HUES64 (cell line): ENCODE measurements around the gene AMBP.

Experiments
- H3K27ac ChIP-seq: 2 replicates; pipeline ENCODE4 v1.7.0; 2013; ENCODE audit warnings: low read depth, low read length, inconsistent platforms
- H3K27me3 ChIP-seq: 2 replicates; pipeline ENCODE4 v1.6.1; 2013; ENCODE audit warnings: mild to moderate bottlenecking, low read length; ENCODE audit not compliant: insufficient read depth
- H3K36me3 ChIP-seq: 2 replicates; pipeline ENCODE4 v1.6.1; 2013; ENCODE audit warnings: mild to moderate bottlenecking, low read length; ENCODE audit not compliant: insufficient read depth
- H3K4me1 ChIP-seq: 2 replicates; pipeline ENCODE4 v1.6.1; 2013; ENCODE audit warnings: mild to moderate bottlenecking, low read length, moderate library complexity; ENCODE audit not compliant: insufficient read depth
- H3K4me3 ChIP-seq: 2 replicates; pipeline ENCODE4 v1.5.1; 2013; ENCODE audit warnings: mild to moderate bottlenecking, low read length, moderate library complexity
- H3K9ac ChIP-seq: 2 replicates; pipeline ENCODE4 v1.6.1; 2013; ENCODE audit warnings: mild to moderate bottlenecking, low read depth, low read length
- H3K9me3 ChIP-seq: 2 replicates; pipeline ENCODE4 v1.6.1; 2013; ENCODE audit warnings: low read depth, low read length; ENCODE audit not compliant: insufficient read depth
- WGBS: fragments of 150-250, 120-280 bp; methylation state at CpG from one replicate; pipeline ENCODE4 v1.1.7; 2013; ENCODE audit warnings: missing lambda C conversion rate; 5-methylcytosine and 5-hydroxymethylcytosine counted together

The AMBP gene

GRCh38 chr9:114025760-114026159, 52.3 kb downstream of the AMBP start:
- H3K36me3 ChIP-seq, result peaks cover 35% of the 10 kb centered on the region
- peaks cover 20% of the 10 kb centered on the region; the same call in 1 of the 2 replicates for H3K9me3 ChIP-seq
- no peak overlapping the region for H3K27ac ChIP-seq

DNA sequence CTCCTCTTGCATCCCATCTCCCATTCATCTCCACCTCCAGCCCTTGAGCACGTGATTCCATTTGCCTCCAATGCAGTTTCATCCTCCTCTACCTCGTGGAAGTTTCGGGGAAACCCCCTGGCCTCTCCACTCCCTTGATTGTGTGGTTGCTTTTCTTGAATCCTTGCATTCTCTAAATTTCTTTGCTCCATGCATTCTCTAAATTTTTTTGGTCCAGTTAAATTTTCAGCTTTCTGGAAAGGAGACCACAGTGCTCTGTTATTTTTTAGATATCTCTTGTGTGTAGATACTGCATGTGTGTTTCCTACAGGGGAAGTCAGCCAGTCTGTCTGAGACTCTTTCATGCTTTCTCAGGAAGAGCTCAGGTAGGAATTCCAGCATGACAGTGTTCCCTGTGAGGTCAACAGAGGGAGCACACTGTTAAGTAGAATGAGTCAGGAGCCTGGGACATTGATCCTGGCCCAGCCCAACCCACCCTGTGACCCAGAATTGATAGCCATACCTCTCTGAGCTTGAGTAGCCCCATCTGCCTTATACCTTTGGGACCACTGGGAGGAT, 52.8 kb downstream of the AMBP start:
- H3K4me1 ChIP-seq, result no peaks in the 10 kb centered on the region
- peaks cover 20% of the 10 kb centered on the region; the same call in 1 of the 2 replicates for H3K9me3 ChIP-seq
- 84% methylated on average over 3 of the region's 3 CpGs for WGBS
- no peak overlapping the region for H3K27ac ChIP-seq
- H3K4me3 ChIP-seq, result no peak overlapping the region
- H3K27me3 ChIP-seq, result no peaks in the 10 kb centered on the region
- no peak overlapping the region for H3K9ac ChIP-seq
- H3K36me3 ChIP-seq, result peaks cover 36% of the 10 kb centered on the region

More at GRCh38 chr9:114025760-114026159, 52.3 kb downstream of the AMBP start:
- H3K9ac ChIP-seq, result no peak overlapping the region
- H3K4me1 ChIP-seq, result no peaks in the 10 kb centered on the region
- H3K4me3 ChIP-seq, result no peak overlapping the region
- H3K27me3 ChIP-seq, result no peaks in the 10 kb centered on the region
- 97% methylated on average over 5 of the region's 5 CpGs for WGBS

DNA sequence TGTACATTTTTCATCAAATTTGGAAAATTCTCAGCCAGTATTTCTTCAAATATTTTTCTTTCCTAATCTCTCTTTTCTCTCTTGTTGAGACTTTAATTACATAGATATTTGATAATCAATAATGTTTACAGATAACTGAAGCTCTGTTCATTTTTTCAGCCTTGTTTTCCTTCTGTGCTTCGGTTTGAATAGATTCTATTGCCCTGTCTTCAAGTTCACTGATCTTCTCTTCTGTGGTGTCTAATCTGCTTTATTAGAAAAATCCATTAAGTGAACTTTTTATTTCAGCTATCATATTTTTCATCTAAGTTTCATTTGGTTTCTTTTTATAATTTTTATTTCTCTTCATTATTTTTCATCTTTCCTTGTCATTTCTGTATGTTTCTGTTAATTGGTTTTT, 54.1 kb downstream of the AMBP start:
- 100% methylated on average over 1 of the region's 1 CpG for WGBS
- no peak overlapping the region for H3K4me3 ChIP-seq
- H3K4me1 ChIP-seq, result no peaks in the 10 kb centered on the region
- H3K27ac ChIP-seq, result no peak overlapping the region
- H3K9ac ChIP-seq, result no peak overlapping the region
- H3K36me3 ChIP-seq, result peaks cover 41% of the 10 kb centered on the region; the same call in 1 of the 2 replicates
- peaks cover 20% of the 10 kb centered on the region; the same call in 1 of the 2 replicates for H3K9me3 ChIP-seq
- H3K27me3 ChIP-seq, result no peaks in the 10 kb centered on the region

GRCh38 chr9:114021578-114021977, 56.5 kb downstream of the AMBP start:
- Histone ChIP-seq H3K27ac (no peak overlapping the region), H3K9ac (no peak overlapping the region), H3K36me3 (peaks cover 56% of the 10 kb centered on the region), H3K4me3 (no peak overlapping the region), H3K27me3 (no peaks in the 10 kb centered on the region), H3K9me3 (peaks cover 20% of the 10 kb centered on the region; the same call in 1 of the 2 replicates), H3K4me1 (no peaks in the 10 kb centered on the region)
- 88% methylated on average over 2 of the region's 3 CpGs for WGBS

DNA sequence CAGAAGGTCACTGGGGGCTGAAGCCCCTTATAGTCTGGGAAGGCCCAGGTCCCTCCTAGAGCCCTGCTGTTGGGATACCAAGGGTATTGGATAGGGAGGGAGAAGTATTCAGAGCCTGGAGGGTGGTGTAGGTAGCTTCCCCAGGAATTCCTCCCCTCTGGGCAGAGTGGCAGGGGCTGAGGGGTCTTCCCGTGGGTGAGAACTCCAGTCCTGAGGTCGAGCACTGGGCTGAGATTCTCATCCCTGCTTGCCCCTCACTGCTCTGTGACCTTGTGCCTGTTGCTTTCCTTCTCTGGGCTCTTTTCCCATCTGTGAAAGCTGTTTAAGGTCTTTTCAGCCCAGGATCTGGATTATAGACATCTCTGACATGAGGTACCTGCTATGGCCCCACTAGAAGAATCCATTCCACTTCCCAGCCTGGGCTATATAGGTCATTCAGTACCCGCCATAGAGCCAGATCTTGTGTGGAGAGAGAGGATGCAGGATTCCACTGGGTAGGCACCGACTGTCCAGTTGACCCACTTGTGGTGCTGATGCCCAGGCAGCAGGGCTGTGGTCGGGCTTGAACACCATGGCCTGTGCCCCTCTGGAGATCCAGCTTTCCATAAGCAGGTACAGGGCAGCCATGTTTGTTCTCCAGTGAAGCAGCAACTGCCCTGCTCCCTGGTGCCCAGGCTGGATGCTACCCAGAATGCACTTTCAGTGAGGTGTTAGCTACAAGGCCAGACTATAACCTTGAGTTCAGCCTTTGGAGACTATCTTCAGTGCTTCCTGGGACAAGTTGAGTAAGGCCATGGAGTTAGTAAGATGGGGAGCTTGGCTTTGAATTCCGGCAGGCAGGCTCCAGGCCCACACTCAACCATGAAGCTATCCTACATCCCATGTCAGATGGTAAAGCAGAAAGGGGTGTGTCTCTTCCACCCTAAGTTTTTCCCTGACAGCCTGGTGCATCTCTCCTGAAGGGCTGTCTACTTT, 60.1 kb downstream of the AMBP start:
- no peak overlapping the region for H3K9ac ChIP-seq
- peaks cover 57% of the 10 kb centered on the region for H3K36me3 ChIP-seq
- peaks cover 11% of the 10 kb centered on the region; the same call in 1 of the 2 replicates for H3K9me3 ChIP-seq
- H3K4me3 ChIP-seq, result no peak overlapping the region
- no peak overlapping the region for H3K27ac ChIP-seq
- 90% methylated on average over 6 of the region's 6 CpGs for WGBS
- H3K27me3 ChIP-seq, result no peaks in the 10 kb centered on the region
- no peaks in the 10 kb centered on the region for H3K4me1 ChIP-seq

DNA sequence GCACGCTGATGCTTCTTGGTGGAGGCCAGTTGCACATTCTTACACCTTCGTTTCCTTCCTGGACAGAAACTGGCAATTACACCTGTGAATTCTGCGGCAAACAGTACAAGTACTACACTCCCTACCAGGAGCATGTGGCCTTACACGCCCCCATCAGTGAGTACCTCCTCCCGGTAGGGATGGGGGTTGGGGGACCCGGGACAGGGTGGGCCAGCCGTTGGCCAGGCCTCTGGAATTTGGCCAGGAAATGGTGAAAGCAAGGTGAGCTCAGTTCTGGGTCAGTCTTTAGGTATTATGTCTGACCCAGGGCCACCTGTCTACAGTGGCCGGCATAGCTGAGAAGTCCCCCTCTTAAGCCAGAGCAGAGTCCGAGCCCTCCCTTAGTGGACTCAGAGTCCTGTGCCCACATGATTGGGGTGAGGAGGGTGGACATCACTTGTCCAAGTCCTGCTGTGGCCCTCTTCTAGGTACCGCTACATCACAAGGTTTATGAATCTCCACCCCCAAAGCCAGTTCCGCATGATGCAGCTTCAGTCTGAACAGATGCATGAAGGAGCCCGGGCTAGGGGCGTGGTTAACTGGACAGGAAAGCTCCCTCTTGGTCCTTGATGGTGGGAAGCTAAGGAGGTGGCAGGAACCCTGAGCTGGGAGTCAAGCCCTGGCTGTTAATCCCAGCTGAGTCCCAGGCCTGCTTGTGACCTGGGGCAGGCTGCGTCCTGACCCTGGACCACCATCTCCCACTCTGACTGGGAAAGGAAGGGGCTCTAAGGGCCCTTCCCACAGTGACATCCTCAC, 61.3 kb downstream of the AMBP start:
- H3K36me3 ChIP-seq, result peaks cover 54% of the 10 kb centered on the region
- 94% methylated on average over 14 of the region's 14 CpGs for WGBS
- H3K9me3 ChIP-seq, result no peaks in the 10 kb centered on the region
- no peaks in the 10 kb centered on the region for H3K27me3 ChIP-seq
- no peaks in the 10 kb centered on the region for H3K4me1 ChIP-seq
- no peak overlapping the region for H3K4me3 ChIP-seq
- no peak overlapping the region for H3K9ac ChIP-seq
- H3K27ac ChIP-seq, result no peak overlapping the region

DNA sequence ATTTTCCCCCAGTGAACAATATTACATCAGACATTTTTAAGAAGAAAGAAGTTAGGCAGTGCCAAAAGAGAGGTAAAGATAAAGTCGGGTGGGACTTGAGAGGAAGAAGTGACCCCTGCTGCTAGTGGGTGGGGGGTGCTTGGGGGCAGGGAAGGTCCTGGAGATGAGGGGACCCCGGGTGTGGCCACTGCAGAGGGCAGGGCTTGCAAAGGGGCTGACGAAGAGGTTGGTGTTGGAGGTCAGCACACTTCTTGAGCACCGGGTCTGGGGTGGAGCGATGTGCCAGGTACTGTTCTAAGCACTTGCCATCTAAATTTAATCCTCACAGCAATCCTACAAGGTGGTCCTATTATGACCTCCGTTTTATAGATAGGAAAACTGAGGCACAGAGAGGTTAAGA, 62.0 kb downstream of the AMBP start:
- no peak overlapping the region for H3K27ac ChIP-seq
- peaks cover 57% of the 10 kb centered on the region for H3K36me3 ChIP-seq
- no peaks in the 10 kb centered on the region for H3K9me3 ChIP-seq
- H3K9ac ChIP-seq, result no peak overlapping the region
- no peak overlapping the region for H3K4me3 ChIP-seq
- no peaks in the 10 kb centered on the region for H3K27me3 ChIP-seq
- peaks cover 6% of the 10 kb centered on the region; the same call in 1 of the 2 replicates for H3K4me1 ChIP-seq
- 94% methylated on average over 6 of the region's 6 CpGs for WGBS

GRCh38 chr9:114015607-114016006, 62.5 kb downstream of the AMBP start:
- Histone ChIP-seq H3K27me3 (no peaks in the 10 kb centered on the region), H3K36me3 (peaks cover 62% of the 10 kb centered on the region), H3K4me1 (peaks cover 6% of the 10 kb centered on the region; the same call in 1 of the 2 replicates), H3K9ac (no peak overlapping the region), H3K27ac (no peak overlapping the region), H3K9me3 (no peaks in the 10 kb centered on the region), H3K4me3 (no peak overlapping the region)
- 94% methylated on average over 2 of the region's 2 CpGs for WGBS

DNA sequence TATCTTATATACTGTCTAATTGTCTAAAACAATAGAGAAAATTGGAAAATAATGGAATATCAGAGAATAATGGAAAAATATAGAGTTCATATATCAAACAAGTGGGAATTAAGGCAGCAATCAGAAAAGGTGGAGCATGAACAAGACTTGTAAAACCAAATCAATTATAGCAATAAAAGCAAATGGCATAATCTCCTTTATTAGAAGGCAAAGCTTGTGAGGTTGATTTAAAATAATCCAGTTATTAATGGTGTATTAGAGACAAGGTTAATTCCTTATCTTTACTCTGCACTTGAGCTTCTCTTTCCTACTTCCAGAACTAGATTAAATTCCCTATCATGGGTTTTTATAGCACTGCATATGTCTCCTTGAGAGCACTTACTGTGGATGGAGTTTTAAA, 64.1 kb downstream of the AMBP start:
- Histone ChIP-seq H3K9ac (no peak overlapping the region), H3K4me3 (no peak overlapping the region), H3K27me3 (no peaks in the 10 kb centered on the region), H3K27ac (no peak overlapping the region), H3K4me1 (peaks cover 6% of the 10 kb centered on the region; the same call in 1 of the 2 replicates), H3K9me3 (no peaks in the 10 kb centered on the region), H3K36me3 (peaks cover 54% of the 10 kb centered on the region)

DNA sequence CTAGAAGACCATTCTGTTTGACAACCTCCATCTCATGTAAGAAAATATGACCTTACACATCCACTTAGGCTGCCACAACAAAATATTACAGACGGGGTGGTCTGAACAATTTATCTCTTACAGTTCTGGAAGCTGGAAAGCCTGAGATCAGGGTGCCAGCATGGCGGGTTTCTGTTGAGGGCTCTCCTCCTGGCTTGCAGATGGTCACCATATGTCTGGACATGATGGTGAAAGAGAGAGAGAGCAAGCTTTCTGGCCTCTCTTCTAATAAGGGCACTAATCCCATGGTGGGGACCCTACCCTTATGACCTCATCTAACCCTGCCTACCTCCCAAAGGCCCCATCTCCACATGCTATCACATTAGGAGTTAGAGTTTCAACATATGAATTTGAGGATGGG, 66.0 kb downstream of the AMBP start:
- no peaks in the 10 kb centered on the region for H3K9me3 ChIP-seq
- no peaks in the 10 kb centered on the region for H3K27me3 ChIP-seq
- peaks cover 42% of the 10 kb centered on the region for H3K36me3 ChIP-seq
- no peak overlapping the region for H3K4me3 ChIP-seq
- no peak overlapping the region for H3K27ac ChIP-seq
- H3K9ac ChIP-seq, result no peak overlapping the region
- 96% methylated on average over 2 of the region's 2 CpGs for WGBS
- peaks cover 6% of the 10 kb centered on the region; the same call in 1 of the 2 replicates for H3K4me1 ChIP-seq
